ENCODE data around the gene ARHGAP1.

- TF ChIP-seq CTCF (IDR thresholded peaks at IDR 0.05 in 8 of 11, conservative IDR thresholded peaks at IDR 0.05 in 3 of 11) (no peak), POLR2A (IDR thresholded peaks at IDR 0.05) (no peak)
Measured at GRCh38 chr11:46675288-46675851, 25.0 kb downstream of the ARHGAP1 start.

All from spleen (tissue), 7 donors.